ENCODE measurements around the gene F2RL3. TPM values are rescaled to one million over a fixed set of nuclear protein-coding genes. Genes with fewer than 3 reads are reported as not detected.

Gene F2RL3
- total RNA-seq, 1 donor from 2014 or later = not detected

DNA sequence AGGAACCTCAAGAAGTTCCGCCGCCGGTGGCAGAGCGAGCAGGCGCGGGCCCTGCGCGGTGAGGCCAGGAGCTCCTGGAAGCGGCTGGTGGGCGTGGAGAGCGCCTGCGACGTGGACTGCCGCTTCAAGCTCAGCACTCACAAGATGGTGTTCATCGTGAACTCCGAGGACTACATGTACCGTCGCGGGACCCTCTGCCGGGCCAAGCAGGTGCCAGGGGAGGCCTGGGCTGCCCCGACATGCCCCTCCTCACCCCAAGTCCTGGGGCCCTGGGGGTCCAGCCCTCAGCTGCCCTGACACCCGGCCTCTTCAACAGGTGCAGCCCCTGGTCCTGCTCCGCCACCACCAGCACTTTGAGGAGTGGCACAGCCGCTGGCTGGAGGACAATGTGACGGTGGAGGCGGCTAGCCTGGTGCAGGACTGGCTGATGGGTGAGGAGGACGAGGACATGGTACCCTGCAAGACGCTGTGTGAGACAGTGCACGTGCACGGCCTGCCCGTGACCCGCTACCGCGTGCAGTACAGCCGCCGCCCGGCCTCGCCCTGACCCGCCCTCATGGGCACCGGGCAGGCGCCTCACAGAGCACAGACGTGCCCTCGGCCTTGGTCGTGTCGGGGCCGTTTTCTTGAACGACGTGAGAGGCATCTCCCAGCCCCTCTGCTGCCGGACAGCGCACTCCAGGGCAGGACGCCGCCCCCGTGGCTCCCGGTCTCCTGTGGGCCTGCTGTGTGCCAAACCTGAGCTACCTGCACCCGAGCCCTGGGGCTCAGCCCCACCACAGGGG, 10.4 kb upstream of the F2RL3 start:
- Mint-ChIP-seq H3K27me3 (no peaks in the 10 kb centered on the region), H3K4me3 (no peak overlapping the region), H3K4me1 (ENCODE audit: unreplicated experiment) (no peaks in the 10 kb centered on the region), H3K27ac (no peak overlapping the region), H3K36me3 (peaks cover 27% of the 10 kb centered on the region), H3K9me3 (peaks cover 8% of the 10 kb centered on the region)
- no peak for DNase-seq (ENCODE audit: extremely low spot score, unreplicated experiment)
- TF ChIP-seq, protein P1, sequence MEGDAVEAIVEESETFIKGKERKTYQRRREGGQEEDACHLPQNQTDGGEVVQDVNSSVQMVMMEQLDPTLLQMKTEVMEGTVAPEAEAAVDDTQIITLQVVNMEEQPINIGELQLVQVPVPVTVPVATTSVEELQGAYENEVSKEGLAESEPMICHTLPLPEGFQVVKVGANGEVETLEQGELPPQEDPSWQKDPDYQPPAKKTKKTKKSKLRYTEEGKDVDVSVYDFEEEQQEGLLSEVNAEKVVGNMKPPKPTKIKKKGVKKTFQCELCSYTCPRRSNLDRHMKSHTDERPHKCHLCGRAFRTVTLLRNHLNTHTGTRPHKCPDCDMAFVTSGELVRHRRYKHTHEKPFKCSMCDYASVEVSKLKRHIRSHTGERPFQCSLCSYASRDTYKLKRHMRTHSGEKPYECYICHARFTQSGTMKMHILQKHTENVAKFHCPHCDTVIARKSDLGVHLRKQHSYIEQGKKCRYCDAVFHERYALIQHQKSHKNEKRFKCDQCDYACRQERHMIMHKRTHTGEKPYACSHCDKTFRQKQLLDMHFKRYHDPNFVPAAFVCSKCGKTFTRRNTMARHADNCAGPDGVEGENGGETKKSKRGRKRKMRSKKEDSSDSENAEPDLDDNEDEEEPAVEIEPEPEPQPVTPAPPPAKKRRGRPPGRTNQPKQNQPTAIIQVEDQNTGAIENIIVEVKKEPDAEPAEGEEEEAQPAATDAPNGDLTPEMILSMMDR (conservative IDR thresholded peaks at IDR 0.05) = no peak

DNA sequence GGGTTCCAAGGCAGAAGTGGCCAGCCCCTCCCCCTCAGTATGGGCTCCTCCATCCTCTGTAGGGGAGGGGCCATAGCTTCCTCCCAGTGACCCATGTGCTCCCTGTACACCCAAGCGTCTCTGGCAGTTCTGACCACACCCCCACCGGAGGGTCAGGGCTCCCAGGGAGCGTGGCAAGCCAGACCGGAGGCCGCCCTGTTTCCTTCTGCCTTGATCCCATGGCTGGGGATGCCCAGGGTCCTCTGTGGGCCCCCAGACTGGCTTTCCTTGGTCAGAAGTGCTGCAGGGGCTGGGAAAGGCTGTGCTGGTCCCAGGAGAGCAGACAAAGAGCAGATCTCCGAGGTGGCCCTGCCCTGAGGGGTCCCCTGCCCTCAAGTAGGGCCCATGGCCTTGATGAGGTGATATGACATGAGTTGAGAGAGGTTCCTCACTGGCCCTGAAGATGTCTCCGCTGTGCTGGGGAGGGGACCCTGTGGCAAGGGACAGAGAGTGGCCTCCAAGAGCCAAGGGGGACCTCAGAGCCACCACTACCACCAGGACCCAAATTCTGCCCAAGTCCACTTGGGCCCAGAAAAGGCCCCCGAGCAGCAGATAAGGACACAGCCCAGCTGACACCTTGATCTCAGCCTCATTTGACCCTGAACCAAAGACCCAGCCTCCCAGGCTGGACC, 7.8 kb upstream of the F2RL3 start:
- Mint-ChIP-seq H3K9me3 (peaks cover 8% of the 10 kb centered on the region), H3K27me3 (no peaks in the 10 kb centered on the region), H3K4me1 (ENCODE audit: unreplicated experiment) (no peaks in the 10 kb centered on the region), H3K4me3 (no peak overlapping the region), H3K36me3 (peaks cover 13% of the 10 kb centered on the region), H3K27ac (no peak overlapping the region)
- TF ChIP-seq, protein P1 (conservative IDR thresholded peaks at IDR 0.05) = no peak
- no peak for DNase-seq (ENCODE audit: extremely low spot score, unreplicated experiment)

DNA sequence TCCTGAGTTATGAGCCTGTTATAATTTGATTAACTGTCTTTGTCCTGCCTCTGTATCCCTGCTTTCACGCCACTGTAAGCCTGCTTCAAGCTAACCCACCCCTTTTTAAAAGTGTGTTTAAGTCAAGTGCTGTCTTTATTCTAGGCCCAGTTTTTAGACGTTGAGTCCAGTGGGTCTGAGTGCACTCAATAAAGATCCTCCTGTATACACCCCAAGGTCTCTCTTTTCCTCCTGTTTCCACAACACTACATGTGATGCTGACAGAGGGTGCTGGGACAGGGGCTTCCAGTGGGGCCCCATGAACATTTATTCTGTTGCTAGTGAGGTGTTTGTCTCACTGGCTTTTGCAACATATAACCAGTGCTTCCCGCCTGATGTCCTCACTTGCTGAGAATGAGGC, 6.7 kb upstream of the F2RL3 start:
- no peak overlapping the region for H3K27ac Mint-ChIP-seq
- DNase-seq (ENCODE audit: extremely low spot score, unreplicated experiment) = no peak

DNA sequence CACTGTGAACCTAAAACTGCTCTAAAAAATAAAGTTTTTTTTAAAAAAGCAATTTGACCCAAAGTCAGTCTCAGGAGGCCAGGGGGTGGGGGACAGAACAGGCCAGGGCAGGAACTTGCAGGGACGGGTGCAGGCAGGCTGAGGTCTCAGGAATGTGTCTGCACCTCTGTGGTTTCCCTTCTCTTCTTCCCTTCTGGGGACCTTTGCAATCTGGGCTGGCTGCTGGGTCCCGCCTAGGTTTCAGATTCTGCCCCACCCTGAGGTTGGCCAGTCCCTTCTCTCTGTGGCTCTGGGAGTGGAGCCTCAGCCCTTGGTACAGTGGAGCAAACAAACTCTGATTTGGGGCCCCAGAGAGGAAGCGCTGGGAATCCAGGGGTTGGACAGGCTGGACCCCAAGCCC, 5.3 kb upstream of the F2RL3 start:
- no peak for DNase-seq (ENCODE audit: extremely low spot score, unreplicated experiment)
- Mint-ChIP-seq H3K9me3 (peaks cover 8% of the 10 kb centered on the region), H3K36me3 (peaks cover 13% of the 10 kb centered on the region), H3K27me3 (no peaks in the 10 kb centered on the region), H3K4me3 (no peak overlapping the region), H3K27ac (no peak overlapping the region), H3K4me1 (ENCODE audit: unreplicated experiment) (no peaks in the 10 kb centered on the region)
- TF ChIP-seq, protein P1 (conservative IDR thresholded peaks at IDR 0.05) = no peak

More for the DNA sequence above, 6.7 kb upstream of the F2RL3 start:
- Mint-ChIP-seq H3K9me3 (peaks cover 8% of the 10 kb centered on the region), H3K4me3 (no peak overlapping the region), H3K27me3 (no peaks in the 10 kb centered on the region), H3K36me3 (peaks cover 13% of the 10 kb centered on the region), H3K4me1 (ENCODE audit: unreplicated experiment) (no peaks in the 10 kb centered on the region)
- TF ChIP-seq, protein P1 (conservative IDR thresholded peaks at IDR 0.05) = no peak

DNA sequence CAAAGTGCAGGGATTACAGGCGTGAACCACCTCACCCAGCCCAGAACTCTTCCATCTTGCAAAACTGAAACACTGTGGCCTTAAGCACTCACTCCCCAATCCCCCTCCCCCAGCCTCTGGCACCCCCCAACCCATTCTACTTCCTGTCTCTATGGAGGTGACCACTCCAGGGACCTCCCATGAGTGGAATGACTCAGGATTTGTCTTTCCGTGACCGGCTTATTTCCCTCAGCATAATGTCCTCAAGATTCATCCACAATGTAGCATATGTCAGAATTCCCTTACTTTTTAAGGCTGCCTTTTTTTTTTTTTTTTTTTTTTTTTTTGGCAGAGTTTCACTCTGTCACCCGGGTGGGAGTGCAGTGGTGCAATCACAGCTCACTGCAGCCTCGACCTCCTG, 3.6 kb upstream of the F2RL3 start:
- H3K4me3 Mint-ChIP-seq = no peak overlapping the region
- H3K9me3 Mint-ChIP-seq = peaks cover 8% of the 10 kb centered on the region
- H3K27ac Mint-ChIP-seq = no peak overlapping the region
- TF ChIP-seq, protein P1 (conservative IDR thresholded peaks at IDR 0.05) = no peak
- H3K27me3 Mint-ChIP-seq = no peaks in the 10 kb centered on the region
- H3K36me3 Mint-ChIP-seq = peaks cover 11% of the 10 kb centered on the region
- H3K4me1 Mint-ChIP-seq (ENCODE audit: unreplicated experiment) = no peaks in the 10 kb centered on the region
- no peak for DNase-seq (ENCODE audit: extremely low spot score, unreplicated experiment)

Data from type B pancreatic cell (in vitro differentiated cells).